HFFc6 (cell line): ENCODE data around the gene TYK2. TPM values are rescaled to one million over a fixed set of nuclear protein-coding genes. Genes with fewer than 3 reads are reported as not detected.

Experiments used
- DNase-seq: peaks from one replicate; pipeline ENCODE4 v3.0.0-alpha.2; 2018
- H3K27ac Mint-ChIP-seq: 2 replicates; pipeline ENCODE4 v1.8.0; 2020; ENCODE audit warnings: mild to moderate bottlenecking, mixed read lengths
- H3K27me3 Mint-ChIP-seq: 2 replicates; pipeline ENCODE4 v1.8.0; 2021; ENCODE audit warnings: mild to moderate bottlenecking, moderate library complexity, mixed read lengths; ENCODE audit not compliant: insufficient read depth
- H3K36me3 Mint-ChIP-seq: 2 replicates; pipeline ENCODE4 v1.8.0; 2021; ENCODE audit warnings: low read depth, mixed read lengths
- H3K4me1 Mint-ChIP-seq: 2 replicates; pipeline ENCODE4 v1.8.0; 2020; ENCODE audit warnings: low read depth, mixed read lengths
- H3K4me3 Mint-ChIP-seq: 2 replicates; pipeline ENCODE4 v1.8.0; 2020; ENCODE audit warnings: mild to moderate bottlenecking, moderate library complexity, mixed read lengths
- H3K9me3 Mint-ChIP-seq: 2 replicates; pipeline ENCODE4 v1.8.0; 2020; ENCODE audit warnings: mild to moderate bottlenecking, mixed read lengths
- total RNA-seq, 6 experiments: library from RNA; stranded (reverse); fragmentation: NEBNext Ultra II Directional; extraction: Animal tissue kit (Norgen Biotek cat#: 25700); gene quantifications; 2 replicates in 1 of 6; 3 replicates in 5 of 6; pipeline ENCODE4 v1.2.3, GENCODE V29; 2021
- TF ChIP-seq, protein P1 (sequence below): fragments of 200-600 bp; sonication (generic); IDR thresholded peaks from 2 replicates; pipeline ENCODE4 v1.5.0; 2021; ENCODE audit warnings: antibody characterized with exemption, mild to moderate bottlenecking

Gene TYK2
- total RNA-seq, 6 experiments from 2014 or later: 67.9 to 82.3 (median 78.5) TPM

DNA sequence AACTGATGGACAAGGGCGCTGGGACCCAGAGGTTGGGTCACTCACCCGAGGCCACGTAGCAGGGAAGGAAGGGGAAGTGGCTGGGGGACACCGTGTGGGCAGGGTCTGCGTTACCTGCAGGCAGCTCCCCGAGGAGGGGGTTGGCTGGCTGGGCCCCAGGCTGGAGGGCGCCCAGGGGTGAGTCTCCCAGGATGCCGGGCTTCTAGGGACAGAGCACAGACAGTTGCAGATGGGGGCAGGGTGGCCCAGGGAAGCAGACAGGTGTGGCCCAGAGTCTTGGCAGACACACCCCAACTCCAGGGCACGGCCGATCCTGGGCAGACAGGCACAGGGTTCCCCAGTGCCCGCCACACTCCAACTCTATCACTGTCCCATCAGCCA, 59.0 kb downstream of the TYK2 start:
- TF ChIP-seq, protein P1, sequence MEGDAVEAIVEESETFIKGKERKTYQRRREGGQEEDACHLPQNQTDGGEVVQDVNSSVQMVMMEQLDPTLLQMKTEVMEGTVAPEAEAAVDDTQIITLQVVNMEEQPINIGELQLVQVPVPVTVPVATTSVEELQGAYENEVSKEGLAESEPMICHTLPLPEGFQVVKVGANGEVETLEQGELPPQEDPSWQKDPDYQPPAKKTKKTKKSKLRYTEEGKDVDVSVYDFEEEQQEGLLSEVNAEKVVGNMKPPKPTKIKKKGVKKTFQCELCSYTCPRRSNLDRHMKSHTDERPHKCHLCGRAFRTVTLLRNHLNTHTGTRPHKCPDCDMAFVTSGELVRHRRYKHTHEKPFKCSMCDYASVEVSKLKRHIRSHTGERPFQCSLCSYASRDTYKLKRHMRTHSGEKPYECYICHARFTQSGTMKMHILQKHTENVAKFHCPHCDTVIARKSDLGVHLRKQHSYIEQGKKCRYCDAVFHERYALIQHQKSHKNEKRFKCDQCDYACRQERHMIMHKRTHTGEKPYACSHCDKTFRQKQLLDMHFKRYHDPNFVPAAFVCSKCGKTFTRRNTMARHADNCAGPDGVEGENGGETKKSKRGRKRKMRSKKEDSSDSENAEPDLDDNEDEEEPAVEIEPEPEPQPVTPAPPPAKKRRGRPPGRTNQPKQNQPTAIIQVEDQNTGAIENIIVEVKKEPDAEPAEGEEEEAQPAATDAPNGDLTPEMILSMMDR: no peak
- no peaks in the 10 kb centered on the region; the same call in 1 of the 2 replicates for H3K27me3 Mint-ChIP-seq
- DNase-seq: no peak
- H3K4me1 Mint-ChIP-seq: no peaks in the 10 kb centered on the region
- H3K27ac Mint-ChIP-seq: no peak overlapping the region
- no peak overlapping the region for H3K4me3 Mint-ChIP-seq
- H3K9me3 Mint-ChIP-seq: no peaks in the 10 kb centered on the region
- peaks cover 13% of the 10 kb centered on the region; the same call in 1 of the 2 replicates for H3K36me3 Mint-ChIP-seq

DNA sequence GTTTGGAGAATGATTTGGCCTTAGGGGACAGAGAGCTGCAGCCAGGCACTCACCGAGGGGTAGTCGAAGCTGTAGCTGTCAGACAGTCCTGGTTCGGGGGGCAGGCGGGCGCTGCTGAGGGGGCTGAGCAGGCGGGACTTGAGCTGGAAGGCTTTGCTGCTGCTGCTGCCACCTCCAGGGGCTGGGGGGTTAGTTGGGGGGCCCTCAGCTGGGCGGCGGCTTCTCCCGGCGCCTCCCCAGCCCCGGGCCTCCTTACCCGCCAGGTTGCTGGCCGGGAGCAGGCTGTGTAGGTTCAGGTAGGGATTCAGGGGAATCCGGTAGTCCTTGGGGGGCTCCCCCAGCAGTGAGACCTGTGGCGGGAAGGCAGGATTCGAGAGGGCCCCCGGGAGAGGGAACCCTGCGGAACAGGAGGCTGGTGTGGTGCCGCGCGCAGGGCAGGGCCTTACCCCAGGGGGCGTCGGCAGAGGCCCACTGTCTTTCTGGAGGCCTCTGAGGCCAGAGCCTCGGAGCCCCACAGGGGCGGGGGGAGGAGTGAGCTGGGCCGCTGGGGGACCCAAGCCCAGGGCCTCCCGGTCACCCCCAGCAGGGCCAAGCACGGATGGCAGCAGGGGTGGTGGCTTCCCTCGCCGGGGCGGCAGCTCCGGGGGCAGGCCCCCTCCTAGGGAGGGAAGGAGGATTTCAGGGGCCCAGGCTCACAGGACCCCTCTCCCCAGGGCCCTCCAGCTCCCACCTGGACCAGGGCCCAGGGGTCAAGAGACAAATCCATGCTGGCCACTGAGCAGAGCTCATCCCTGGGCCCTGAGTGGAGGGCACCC, 59.6 kb downstream of the TYK2 start:
- Mint-ChIP-seq H3K4me3 (no peak overlapping the region), H3K27me3 (no peaks in the 10 kb centered on the region; the same call in 1 of the 2 replicates), H3K4me1 (peaks cover 6% of the 10 kb centered on the region), H3K36me3 (peaks cover 13% of the 10 kb centered on the region; the same call in 1 of the 2 replicates), H3K9me3 (no peaks in the 10 kb centered on the region), H3K27ac (no peak overlapping the region)
- TF ChIP-seq, protein P1: no peak
- DNase-seq: no peak

DNA sequence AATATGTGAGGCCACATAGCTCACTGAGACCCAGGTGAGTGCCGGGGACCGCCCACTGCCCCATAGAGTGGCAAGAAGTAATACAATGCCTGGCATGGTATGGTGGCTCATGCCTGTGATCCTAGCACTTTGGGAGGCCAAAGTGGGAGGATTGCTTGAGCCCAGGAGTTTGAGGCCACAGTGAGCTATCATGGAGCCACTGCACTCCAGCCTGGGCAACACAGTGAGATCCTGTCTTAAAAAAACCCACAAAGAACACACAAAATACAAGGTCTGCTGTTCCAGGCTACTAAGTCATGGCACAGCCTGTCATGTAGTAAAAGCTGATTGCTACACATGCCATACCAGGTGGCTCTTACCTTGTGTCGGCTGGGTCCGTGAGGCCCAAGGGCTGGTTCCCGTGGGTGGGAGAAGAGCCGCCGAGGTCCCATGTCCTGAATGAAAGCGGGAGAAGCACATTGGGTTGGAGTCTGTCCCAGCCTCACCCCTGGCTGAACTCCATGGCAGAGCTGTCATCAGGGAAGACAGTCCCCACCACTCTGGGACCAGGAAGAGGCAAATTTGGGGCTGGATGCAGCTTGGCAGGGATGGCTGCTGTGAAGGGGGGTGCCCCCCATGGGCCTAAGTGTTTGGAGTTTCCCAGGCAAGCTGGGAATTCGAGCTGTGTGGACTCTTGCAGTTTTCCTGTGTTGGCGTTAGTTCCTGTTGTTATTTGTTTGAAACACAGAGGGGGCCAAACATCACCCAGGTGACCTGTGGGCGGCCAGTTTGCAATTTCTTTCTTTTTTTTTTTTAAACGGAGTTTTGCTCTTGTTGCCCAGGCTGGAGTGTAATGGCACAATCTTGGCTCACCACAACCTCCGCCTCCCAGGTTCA, 61.3 kb downstream of the TYK2 start:
- Mint-ChIP-seq H3K27ac (no peak overlapping the region), H3K36me3 (peaks cover 13% of the 10 kb centered on the region; the same call in 1 of the 2 replicates), H3K27me3 (peaks cover 3% of the 10 kb centered on the region), H3K4me3 (no peak overlapping the region), H3K9me3 (no peaks in the 10 kb centered on the region), H3K4me1 (peaks cover 21% of the 10 kb centered on the region)
- TF ChIP-seq, protein P1: no peak
- no peak for DNase-seq

DNA sequence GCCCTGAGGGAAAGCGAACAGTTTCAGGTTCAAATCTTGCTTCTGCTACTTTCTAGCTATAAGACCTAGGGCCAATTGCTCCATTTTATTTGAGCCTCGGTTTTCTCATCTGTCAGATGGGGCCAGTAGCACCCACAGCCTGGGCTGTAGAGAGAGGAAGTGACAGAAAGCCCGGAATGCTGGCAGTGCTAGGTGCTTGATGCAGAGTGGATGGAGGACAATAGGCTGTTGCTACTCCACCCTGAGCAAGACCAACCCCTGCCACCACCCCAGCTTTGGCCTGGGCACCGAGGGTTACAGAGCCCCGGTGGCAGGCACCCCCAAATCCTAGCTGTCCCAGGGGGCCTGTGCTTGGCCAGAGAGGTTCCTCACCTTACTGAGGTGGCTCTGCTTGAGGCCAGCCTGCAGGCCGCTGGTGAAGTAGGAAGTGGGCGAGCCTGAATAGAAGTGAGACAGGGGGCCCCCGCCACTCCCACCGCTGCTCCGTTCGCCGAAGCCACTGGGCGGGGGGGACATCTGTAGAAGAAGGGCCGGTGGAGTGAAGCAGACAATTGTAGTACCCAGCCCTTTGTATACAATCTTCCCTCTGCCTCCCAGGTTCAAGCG, 62.4 kb downstream of the TYK2 start:
- H3K9me3 Mint-ChIP-seq: no peaks in the 10 kb centered on the region

More for the DNA sequence above, 62.4 kb downstream of the TYK2 start:
- H3K27me3 Mint-ChIP-seq: peaks cover 3% of the 10 kb centered on the region
- TF ChIP-seq, protein P1: no peak
- DNase-seq: no peak
- H3K36me3 Mint-ChIP-seq: peaks cover 17% of the 10 kb centered on the region; the same call in 1 of the 2 replicates
- peaks cover 21% of the 10 kb centered on the region for H3K4me1 Mint-ChIP-seq
- H3K4me3 Mint-ChIP-seq: no peak overlapping the region
- no peak overlapping the region for H3K27ac Mint-ChIP-seq
